Measurements from ENCODE around the gene ERVH48-1.

DNA sequence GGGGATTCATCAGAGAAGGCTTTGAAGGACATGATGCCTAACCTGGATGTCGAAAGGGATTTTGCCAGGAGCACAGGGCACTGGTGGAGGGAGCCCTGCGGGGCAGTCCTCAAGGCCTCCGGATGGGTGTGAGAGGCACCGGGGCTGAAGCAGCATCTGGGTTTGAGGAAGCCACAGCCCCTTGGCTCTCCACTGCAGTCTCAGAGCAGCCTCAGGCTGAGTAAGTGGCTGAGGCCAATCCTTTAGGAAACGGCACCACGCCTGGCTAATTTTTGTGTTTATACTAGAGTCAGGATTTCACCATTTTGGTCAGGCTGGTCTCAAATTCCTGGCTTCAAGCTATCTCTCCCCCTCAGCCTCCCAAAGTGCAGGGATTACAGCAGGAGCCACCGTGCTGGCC, 12.0 kb downstream of the ERVH48-1 start:
- TF ChIP-seq CTCF (IDR thresholded peaks at IDR 0.05) (no peak), POLR2A (IDR thresholded peaks at IDR 0.05) (no peak)
